Superior temporal gyrus (tissue), 1 donor: ENCODE measurements around the gene CMYA5.
"Not testable (repeated sequence)": the region's sequence is repeated elsewhere in the genome, so short reads cannot be mapped to it uniquely, and the experiment has no call there.

ENCODE experiments used
- DNase-seq: peaks from one replicate; pipeline ENCODE4 v3.0.0-alpha.2; 2016; ENCODE audit errors: extremely low spot score

The CMYA5 gene

DNA sequence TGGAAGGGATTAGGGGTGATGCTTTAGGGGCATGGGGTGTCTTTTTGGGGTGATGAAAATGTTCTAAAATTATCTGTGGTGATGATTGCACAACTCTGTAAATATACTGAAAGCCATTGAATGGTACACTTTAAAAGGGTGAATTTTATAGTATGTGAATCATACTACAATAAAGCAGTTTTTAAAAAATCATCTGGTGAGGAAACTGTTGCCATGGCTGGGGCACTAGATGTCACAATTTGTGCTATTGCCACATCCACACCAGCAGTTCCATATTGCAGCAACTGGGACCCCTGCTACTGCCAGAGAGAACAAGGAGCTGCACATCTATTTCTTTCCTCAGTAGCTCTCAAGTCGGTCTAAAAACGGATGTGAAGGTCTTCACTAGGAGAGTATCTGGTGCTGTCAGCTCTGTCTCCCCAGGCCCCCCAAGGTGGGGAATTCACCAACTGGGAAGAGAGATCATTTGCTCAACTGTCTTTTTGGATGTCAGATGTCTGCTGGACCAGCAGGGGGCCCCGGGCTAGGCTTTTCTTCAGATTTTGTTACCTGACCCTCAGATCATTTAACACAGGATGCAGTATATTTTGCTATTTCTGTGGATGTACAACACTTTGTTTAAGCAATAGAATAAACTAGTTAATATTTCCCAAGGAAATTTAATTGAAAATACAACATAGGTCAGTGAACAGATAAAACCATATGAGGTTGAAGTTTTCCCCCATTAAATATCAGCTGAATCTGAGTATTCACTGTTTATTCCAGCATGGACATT, 13.2 kb downstream of the CMYA5 start:
- no peak for DNase-seq

DNA sequence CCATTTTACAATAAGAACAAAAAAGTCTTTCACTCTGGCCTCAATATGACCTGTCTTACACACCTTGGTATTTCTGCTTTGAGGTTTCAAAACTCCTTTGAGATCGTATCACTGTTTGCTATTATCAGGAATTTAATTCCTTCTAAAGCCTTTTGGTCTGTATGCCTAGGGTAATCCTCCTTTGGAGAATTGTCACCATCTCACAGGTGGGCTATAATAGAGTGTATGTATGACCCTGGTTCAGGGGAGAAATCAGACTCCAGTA, 13.7 kb downstream of the CMYA5 start:
- no peak for DNase-seq

DNA sequence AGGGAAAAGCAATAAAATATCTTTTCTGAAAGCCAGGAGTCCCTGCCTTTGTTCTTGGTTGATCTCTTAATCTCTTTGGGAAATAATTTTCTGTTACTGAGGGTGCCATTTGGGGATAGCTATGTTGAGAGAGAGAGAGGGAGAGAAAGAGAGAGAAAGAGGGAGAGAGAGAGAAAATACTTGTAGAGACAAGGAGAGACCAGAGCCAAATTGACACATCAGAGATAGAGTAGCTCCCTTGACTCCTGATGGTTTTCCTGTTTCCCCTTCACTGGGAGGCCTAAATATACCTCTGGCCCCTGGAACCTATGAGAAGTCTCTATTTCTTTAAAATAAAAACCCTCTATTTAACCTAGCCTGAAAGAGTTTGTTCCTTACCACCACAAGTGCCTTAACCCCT, 14.9 kb downstream of the CMYA5 start:
- DNase-seq = no peak

DNA sequence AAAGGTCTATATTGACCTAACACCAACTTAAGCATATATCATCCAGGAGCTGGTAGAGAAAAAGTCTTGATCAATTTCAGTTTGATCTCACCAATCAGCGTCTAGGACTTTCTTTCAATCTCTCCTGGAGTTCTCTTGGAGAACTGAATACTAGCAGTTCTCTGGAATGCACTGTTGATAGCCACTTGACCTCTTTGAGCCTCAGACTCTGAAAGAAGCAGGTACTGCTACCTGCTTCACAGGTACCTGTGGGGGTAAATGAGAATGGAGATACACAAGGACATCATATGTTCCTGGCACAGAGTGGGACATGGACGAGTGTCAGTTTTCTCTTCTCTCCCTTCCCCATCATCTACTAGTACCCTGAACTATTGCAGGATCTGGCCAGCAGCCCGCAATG, 16.0 kb downstream of the CMYA5 start:
- no peak for DNase-seq

DNA sequence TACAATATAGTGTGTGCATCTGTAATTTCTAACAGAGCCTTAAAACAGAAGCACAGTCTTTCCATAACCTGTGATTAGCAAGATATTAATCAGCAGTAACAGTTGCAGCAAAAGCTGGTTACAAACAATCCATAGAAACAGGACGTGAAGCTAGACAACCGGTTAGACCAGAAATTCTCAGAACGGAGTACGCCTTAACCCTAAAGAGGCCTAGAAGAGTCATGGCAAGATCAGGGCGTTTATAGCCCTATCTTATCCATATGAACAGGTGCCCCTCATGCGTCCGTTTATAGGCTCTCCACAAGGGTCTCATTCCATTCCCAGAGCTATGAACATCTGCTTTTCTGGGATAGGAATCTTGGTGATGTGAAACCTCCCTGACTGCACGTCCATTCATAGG, 16.7 kb downstream of the CMYA5 start:
- DNase-seq = not testable (repeated sequence)

DNA sequence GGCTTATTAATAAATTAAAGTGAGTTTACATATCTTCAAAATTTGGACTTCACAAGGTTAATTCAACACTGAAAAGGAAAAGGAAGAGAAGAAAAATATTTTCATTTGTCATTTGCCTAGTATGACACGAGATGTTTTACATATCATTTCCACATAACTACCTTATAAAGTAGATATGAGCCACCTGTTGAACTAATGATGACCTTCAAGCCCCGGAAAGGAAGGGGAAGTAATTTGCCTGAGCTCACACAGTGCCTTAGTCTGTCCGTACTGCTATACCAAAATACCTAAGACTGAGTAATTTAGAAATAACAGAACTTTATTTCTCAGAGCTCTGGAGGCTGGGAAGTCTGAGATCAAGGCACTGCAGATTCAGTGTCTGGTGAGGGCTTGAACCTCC, 17.9 kb downstream of the CMYA5 start:
- no peak for DNase-seq

DNA sequence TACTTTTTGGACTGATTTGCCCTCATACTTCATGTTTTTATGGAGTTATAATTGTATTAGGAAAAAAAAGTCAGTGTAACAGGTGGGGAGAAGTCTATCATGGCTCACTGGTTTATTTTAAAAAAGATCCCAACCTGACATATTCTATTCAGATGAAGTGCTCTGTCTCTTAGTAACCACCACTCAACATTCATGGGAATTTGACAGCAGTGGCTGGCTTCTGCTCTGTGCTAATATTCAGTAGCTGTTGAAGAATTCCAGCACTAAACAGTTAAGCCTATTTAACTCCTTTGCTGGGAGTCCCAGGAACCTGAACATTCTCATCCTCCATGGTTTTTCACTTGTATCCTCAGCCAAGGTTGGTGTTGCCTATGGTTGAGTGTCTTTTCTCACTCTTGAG, 23.1 kb downstream of the CMYA5 start:
- DNase-seq = no peak

DNA sequence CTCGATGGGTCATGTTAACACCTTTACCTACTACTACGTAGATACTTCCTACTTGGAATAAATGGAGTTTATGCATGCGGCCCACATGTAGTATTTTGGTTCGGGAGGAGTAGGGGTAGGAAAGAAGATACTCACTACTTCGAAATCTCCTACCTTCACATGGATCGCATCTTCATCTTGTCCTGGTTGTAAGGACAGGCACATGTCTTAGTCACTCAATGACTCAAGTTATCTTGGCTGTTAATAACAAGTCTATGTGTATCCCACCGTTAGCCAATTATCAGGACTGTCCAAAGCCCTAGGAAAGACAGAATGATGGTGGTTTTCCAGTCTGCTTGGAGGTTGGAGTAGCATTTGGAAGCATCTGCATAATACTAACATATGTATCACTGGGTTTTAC, 24.1 kb downstream of the CMYA5 start:
- DNase-seq = no peak

DNA sequence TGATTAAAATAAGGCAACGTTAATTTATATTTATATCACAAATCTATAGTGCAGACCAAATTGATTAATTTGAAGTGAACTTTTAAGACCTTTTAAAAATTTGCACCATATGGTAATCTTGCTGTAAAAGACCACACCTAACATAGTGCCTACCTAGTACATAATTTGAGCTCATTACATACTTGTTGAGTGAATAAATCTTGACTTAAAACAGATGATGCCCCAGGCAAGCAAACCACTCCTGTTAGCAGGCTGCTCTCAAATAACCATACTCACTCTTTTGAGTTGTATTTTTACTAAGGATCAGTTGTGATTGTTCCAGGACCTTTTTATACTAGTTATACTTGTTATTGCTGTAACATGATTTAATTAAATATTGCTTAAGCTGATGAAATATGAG, 27.2 kb downstream of the CMYA5 start:
- DNase-seq = no peak

DNA sequence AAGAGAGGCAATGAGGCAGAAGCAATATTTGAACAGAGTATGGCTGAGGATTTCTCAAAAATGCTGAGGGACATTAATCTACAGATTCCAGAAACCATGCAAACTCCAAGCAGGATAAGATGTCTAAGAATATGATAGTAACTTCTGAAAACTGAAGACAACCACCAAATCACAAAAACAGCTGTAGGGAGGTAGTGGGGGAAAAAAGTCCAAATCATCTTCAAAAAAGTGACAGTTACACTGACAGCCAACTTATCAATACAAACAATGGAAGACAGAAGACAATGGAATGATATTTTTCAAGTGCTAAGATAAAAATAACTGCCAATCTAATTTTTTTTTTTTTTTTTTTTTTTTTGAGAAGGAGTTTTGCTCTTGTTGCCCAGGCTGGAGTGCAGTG, 30.5 kb downstream of the CMYA5 start:
- DNase-seq = no peak

DNA sequence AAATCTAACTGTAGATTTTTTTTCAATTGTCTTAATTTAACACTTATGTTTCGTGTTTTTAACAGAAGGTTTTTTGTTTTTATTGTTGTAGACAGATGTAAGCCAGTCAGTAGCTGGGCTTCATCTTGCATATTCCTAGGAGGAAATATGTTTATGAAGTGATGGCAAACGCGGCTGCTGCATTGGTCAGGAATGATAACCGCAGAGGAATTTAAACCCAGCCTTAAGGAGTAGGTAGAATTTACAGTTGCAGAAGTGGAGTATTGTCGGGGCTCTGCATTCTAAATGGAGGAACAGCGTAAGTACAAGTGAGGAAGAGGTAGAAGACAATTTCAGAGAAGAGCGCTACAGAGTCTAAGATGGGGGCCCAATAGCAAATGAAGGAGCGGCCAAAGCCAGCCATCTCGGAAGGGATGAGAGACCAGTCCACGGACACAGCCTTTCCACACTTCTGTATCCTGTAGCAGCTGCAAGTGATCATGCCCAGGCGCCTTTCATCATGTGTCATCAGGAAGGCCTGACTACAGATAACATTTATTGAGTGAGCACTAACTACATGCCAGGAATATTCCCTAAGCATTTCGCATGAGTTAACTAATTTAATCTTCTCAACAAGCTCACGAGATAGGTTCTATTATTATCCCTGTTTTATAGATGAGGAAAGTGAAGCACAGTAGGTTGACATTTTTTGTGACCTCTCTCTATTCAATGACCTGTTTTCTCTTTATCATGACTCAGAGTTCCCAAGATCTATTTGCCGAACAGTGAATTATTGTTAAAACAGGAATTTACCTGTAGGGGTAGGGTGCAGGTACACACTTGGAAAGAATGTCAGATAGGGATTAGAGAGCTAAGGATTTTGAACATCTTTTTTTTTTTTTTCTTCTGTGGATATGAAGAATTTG, 38.1 kb downstream of the CMYA5 start:
- DNase-seq = no peak

DNA sequence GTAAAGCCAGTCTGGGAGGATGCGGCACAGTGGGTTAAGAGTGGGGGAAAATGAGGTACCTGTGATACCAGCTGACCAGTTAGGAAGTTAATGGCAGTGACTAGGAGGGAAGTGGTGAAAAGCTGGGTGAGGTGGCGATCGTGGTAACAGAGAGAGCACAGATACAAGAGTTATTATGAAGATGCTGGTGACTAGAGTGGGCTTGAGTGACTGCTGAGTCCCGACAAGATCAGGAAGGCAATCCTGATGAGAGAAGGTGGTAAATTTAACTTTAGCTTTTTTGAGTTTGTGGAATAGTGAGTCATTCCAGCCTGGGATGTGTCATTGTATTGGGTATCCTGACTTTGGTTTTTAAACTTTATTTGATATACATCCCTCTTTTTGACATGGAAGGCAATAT, 38.8 kb downstream of the CMYA5 start:
- DNase-seq = no peak

DNA sequence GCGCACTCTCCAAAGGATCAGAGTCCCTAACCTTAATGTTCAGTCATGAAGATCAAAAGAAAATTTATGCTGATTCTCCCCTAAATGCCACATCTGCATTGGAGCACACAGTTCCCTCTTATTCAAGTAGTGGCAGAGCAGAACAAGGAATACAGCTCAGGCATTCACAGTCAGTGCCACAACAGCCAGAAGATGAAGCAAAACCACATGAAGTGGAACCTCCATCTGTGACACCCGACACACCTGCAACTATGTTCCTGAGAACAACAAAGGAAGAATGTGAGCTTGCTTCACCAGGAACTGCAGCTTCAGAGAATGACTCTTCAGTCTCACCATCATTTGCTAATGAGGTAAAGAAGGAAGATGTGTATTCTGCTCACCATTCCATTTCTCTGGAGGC, 40.0 kb downstream of the CMYA5 start:
- DNase-seq = no peak

DNA sequence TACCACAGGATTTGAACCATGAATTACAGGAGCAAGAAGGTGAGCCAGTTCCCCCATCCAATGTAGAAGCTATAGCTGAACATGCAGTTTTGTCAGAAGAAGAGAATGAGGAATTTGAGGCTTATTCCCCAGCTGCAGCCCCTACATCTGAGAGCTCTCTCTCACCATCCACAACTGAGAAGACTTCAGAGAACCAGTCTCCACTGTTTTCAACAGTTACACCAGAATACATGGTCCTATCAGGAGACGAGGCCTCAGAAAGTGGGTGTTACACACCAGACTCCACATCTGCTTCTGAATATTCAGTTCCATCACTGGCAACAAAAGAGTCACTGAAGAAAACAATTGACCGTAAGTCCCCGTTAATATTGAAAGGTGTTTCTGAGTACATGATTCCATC, 40.9 kb downstream of the CMYA5 start:
- DNase-seq = no peak

DNA sequence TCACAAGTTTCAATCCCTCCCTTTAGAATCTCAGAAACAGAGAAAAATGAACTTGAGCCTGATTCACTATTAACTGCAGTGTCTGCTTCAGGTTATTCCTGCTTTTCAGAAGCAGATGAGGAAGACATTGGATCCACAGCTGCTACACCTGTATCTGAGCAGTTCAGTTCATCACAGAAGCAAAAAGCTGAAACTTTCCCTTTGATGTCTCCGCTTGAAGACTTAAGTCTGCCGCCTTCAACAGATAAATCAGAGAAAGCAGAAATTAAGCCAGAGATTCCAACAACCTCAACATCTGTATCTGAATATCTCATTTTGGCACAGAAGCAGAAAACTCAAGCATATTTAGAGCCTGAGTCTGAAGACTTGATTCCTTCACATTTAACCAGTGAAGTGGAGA, 42.1 kb downstream of the CMYA5 start:
- DNase-seq = no peak

DNA sequence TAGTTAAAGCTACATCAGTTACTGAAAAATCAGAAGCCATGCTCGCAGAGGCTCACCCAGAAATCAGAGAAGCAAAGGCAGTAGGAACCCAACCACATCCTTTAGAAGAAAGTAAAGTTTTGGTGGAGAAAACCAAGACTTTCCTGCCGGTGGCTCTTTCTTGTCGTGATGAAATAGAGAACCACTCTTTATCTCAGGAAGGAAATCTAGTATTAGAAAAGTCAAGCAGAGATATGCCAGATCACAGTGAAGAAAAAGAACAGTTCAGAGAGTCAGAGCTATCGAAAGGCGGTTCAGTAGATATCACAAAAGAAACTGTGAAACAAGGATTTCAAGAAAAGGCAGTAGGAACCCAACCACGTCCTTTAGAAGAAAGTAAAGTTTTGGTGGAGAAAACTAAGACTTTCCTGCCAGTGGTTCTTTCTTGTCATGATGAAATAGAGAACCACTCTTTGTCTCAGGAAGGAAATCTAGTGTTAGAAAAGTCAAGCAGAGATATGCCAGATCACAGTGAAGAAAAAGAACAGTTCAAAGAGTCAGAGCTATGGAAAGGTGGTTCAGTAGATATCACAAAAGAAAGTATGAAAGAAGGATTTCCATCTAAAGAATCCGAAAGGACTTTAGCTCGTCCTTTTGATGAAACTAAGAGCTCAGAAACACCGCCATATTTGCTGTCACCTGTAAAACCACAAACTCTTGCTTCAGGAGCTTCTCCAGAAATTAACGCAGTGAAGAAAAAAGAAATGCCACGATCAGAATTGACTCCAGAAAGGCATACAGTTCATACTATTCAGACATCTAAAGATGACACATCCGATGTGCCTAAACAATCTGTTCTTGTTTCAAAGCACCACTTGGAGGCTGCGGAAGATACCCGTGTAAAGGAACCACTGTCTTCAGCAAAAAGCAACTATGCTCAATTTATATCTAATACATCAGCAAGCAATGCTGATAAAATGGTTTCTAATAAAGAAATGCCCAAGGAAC, 47.2 kb downstream of the CMYA5 start:
- no peak for DNase-seq

DNA sequence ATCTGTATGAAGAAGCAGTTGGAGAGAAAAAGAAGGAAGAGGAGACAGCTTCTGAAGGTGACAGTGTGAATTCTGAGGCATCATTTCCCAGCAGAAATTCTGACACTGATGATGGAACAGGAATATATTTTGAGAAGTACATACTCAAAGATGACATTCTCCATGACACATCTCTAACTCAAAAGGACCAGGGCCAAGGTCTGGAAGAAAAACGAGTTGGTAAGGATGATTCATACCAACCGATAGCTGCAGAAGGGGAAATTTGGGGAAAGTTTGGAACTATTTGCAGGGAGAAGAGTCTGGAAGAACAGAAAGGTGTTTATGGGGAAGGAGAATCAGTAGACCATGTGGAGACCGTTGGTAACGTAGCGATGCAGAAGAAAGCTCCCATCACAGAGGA, 48.7 kb downstream of the CMYA5 start:
- DNase-seq = no peak

DNA sequence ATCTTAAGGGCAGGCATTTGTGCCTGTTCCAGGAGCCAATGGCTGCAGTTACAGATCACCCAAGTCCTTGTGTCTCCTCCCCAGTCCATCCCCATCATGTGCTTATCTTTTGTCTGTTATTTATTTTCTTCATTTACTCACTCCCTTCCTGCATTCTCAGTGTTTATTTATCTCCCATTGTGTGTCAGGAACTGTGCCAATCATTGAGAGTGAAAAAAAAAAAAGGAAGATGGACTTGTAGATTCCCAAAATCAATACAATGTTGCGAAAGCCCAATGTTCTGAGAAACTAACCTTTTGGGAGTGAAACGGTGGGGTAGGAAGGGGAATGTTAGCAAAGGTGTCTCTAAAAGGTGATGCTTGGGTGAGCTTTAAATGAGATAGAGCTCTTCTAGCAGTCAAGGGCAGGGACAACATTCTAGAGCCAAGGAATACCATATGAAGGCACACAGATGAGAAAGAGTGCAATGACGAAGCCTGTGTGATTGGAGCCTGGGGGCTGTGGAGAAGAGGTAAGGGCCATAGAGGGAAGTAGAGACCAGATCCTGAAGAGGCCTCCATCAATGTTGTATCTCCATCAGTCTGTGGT, 53.0 kb downstream of the CMYA5 start:
- no peak for DNase-seq

DNA sequence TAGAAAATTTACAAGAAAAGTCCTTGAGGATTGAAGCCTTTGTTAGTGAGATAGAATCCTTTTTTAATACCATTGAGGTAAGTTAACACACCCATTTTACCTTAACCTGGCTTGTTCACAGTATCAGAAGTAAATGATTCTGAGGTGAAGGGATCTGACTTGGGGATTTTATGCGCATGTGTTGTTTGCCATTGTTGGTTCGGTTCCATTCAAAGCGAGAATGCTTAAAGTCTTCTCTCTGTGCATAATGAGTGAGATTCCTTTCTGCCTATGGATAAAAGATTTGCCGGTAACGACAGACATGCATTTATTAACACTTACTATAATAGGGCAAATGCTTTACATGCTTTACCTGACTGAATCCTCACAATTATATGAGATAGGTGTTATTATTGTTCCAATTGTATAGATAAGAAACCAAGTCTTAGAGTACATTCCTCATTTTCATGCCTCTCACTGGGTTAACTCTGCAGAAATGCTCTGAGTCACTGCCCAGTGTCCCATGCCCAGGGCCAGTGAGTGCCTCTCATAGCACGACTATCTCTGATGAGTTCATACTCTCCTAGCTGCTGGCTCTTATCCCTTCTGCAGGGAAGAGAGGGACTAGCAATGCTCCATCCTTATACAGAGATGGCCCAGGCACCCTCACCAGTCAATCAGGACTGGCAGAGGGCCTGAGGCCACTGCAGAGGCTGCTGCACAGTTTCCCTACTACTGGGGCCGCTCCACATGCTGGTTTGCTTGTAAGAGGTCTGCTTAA, 54.4 kb downstream of the CMYA5 start:
- no peak for DNase-seq

DNA sequence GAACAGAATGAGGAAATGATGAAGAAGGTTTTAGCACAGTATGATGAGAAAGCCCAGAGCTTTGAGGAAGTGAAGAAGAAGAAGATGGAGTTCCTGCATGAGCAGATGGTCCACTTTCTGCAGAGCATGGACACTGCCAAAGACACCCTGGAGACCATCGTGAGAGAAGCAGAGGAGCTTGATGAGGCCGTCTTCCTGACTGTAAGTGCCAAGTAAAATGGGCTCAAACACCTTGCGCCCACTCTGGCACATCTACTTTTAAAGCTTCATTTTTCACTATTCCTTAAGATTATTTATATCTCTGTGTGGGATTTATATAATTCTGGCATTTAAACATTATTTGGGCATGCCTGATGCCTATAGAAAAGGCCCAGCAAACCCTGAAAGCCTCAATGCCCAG, 55.6 kb downstream of the CMYA5 start:
- DNase-seq = no peak
